GM12892 (cell line): ENCODE measurements around the gene PGF. TPM values are rescaled to one million over a fixed set of nuclear protein-coding genes. Genes with fewer than 3 reads are reported as not detected.
"Not testable (repeated sequence)": the region's sequence is repeated elsewhere in the genome, so short reads cannot be mapped to it uniquely, and the experiment has no call there.

Experiments used
- DNase-seq: peaks from one replicate; pipeline ENCODE4 v3.0.0; 2011; ENCODE audit not compliant: insufficient read length
- FAIRE-seq: peaks from 2 replicates; lab custom pipeline; 2011; peaks lifted over from hg19 to GRCh38; lab: Jason Lieb, UNC
- POLR2A ChIP-seq: IDR thresholded peaks from 2 replicates; pipeline ENCODE4 v1.6.1; 2011; ENCODE audit warnings: low read depth, low read length, control low read depth
- POLR2AphosphoS5 ChIP-seq: IDR thresholded peaks from 2 replicates; pipeline ENCODE4 v1.6.1; 2011; ENCODE audit warnings: low read depth, low read length, control low read depth
- TAF1 ChIP-seq: IDR thresholded peaks from 2 replicates; pipeline ENCODE4 v1.6.1; 2011; ENCODE audit warnings: low read depth, mild to moderate bottlenecking, control low read depth, low read length, borderline replicate concordance
- polyA plus RNA-seq: library from polyadenylated mRNA; unstranded; fragments of >200 nt; gene quantifications from one replicate; pipeline ENCODE4 v1.2.1, GENCODE V29; 2012; ENCODE audit warnings: missing spikeins, inconsistent platforms; ENCODE audit not compliant: missing spikeins

The PGF gene
- polyA plus RNA-seq, result 2.2 TPM

DNA sequence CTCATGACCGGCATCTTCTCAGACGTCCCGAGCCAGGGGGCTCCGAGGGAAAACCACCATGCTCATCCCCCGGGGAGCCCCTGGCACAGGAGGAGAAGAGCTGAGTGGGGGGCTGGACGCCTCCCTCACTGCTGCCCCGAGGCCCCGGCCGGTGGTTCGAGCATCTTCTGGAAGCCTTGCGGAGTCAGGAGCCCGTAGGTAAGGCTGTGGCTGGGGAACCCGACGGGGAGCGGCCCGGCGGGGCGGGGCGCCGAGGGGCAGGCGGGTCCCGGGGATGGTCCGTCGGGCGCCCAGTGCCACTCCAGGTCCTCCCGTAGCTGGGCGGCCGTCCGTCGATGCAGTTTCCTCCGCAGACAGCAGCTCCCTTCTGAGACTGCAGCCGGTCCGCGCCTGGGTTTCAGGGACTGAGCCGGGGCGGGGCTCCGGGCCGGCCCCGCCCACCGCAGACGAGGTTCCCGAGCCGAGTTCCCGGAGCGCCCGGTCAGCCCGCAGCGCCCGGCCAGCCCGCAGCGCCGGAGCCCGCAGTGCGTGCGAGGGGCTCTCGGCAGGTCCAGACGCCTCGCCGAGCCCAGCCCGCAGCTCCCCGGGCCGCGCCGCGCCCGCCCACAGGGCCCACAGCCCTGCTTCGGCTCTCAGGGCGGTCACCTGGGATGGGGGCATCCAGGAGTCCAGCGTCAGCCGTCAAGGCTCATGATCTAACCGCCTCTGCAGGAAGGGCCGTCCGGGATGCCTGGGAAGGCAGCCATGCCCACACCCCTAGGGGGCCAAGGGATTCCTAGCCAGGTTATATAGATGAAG lies at the start of gene PGF:
PGF (minus strand) TSS at position 369 of the 798 bp plus-strand sequence; CDS start at position 14, 355 bp downstream.
- TF ChIP-seq POLR2A (no peak), TAF1 (no peak), POLR2AphosphoS5 (no peak)
- peak; percentile 55 for DNase-seq
- peak; percentile 67 for FAIRE-seq

DNA sequence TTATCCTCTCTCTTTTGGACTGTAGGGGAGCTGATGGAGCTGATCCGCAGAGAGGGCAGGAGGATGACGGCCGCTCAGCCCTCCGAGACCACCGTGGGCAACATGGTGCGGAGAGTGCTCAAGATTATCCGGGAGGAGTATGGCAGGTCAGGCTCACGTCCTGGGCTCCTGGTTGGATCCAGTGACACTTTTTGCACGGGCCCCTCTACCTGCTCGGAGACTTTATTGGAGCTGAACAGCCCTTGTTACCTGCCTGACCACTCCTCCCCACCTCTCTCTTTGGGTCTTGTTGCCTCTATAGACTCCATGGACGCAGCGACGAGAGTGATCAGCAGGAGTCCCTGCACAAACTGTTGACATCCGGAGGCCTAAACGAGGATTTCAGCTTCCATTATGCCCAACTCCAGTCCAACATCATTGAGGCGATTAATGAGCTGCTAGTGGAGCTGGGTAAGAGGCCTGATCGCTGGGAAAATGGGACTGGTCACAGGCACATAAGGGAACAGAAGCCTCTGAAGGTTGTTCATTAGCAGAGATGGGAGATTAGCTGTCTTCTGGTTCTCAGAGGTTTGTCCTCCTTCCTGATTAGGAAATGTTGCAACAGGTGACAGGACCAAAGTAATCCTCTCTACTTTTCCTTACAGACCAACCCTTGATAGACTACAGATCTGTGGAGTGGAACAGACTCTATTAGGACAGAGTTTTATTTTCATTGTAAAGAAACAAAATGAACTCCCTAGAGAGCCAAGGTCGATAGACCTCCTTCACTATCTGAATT lies 48.0 kb upstream of the PGF start:
- TF ChIP-seq POLR2AphosphoS5 (peak; percentile 2; the same call in 1 of the 2 replicates), TAF1 (no peak), POLR2A (no peak)
- DNase-seq (no peak), FAIRE-seq (no peak)

- peak; percentile 87 for DNase-seq
- peak; percentile 99 for FAIRE-seq
- TF ChIP-seq POLR2AphosphoS5 (peak; percentile 74), TAF1 (peak; percentile 58; the same call in 1 of the 2 replicates), POLR2A (peak; percentile 83; the same call in 1 of the 2 replicates)
These were observed 47.2 kb upstream of the PGF start, which contains the start of gene EIF2B2 for GRCh38 chr14:75002392-75003249. Gene EIF2B2 (plus strand): TSS chr14:75002921. CDS start chr14:75002991, 70 bp downstream.

GRCh38 chr14:75001899-75002298 lies 46.5 kb upstream of the PGF start:
- TF ChIP-seq POLR2A, result no peak
- no peak for TF ChIP-seq POLR2AphosphoS5
- TF ChIP-seq TAF1, result no peak
- DNase-seq, result no peak
- FAIRE-seq, result no peak

DNA sequence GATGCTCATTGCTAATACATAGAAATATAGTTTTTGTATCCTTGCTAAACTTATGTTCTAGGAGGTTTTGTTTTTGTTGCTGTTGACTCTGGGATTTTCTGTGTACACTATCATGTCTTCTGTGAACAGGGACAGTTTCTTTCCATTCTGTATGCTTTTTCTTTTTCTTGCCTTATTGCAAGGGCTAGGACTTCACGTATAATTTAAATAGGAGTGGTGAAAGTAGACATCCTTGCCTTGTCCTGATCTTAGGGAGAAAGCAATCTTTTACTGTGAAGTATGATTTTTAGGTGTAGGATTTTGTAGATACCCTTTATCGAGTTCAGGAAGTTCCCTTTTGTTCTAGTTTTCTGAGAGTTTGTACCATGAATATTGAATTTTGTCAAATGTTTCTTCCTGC lies 45.9 kb upstream of the PGF start:
- TF ChIP-seq POLR2AphosphoS5 (no peak), TAF1 (no peak), POLR2A (no peak)
- FAIRE-seq, result no peak
- no peak for DNase-seq

- DNase-seq, FAIRE-seq: not testable (repeated sequence)
These were observed 40.4 kb upstream of the PGF start for GRCh38 chr14:74995781-74996180.

DNA sequence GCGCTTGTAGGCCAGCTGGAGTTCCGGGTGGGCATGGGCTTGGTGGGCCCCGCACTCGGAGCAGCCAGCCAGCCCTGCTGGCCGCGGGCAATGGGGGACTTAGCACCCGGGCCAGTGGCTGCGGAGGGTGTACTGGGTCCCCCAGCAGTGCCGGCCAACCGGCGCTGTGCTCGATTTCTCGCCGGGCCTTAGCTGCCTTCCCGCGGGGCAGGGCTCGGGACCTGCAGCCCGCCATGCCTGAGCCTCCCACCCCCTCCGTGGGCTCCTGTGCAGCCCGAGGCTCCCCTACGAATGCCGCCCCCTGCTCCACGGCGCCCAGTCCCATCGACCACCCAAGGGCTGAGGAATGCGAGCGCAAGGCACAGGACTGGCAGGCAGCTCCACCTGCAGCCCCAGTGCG lies 38.8 kb upstream of the PGF start:
- DNase-seq, FAIRE-seq: not testable (repeated sequence)

GRCh38 chr14:74988993-74989392 lies 33.6 kb upstream of the PGF start:
- DNase-seq, result no peak
- FAIRE-seq, result peak; percentile 24
- TF ChIP-seq POLR2AphosphoS5, result no peak
- no peak for TF ChIP-seq TAF1
- TF ChIP-seq POLR2A, result no peak

DNA sequence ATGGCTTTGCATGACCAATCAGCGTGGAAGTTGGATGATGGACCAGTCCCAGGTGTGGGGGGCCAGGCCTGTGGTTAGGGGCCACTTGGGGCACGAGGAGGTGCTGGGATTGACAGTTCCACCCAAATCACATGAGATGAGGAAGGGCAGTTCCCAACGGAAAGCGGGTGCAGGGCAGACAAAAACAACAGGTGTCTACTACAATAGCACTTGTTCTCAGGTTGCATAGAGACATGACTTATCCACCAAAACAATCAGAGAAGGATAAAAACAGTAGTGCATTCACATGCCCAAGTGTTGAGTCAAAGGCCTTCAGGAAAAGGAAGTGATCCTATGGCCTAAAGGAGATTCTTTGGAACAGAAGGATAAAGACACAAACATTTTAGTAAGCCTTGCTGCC lies 32.7 kb upstream of the PGF start:
- TF ChIP-seq TAF1 (no peak), POLR2AphosphoS5 (no peak), POLR2A (no peak)
- no peak for FAIRE-seq

GRCh38 chr14:74985806-74986205 lies 30.4 kb upstream of the PGF start:
- FAIRE-seq (no peak), DNase-seq (no peak)
- TF ChIP-seq POLR2AphosphoS5 (no peak), TAF1 (no peak), POLR2A (no peak)

More for the DNA sequence above, 32.7 kb upstream of the PGF start:
- DNase-seq, result no peak

GRCh38 chr14:74985028-74985310 lies 29.6 kb upstream of the PGF start:
- FAIRE-seq (no peak), DNase-seq (no peak)
- no peak for TF ChIP-seq POLR2A
- TF ChIP-seq TAF1, result no peak
- no peak for TF ChIP-seq POLR2AphosphoS5
